ENCODE data around the gene GMIP.

The GMIP gene

DNA sequence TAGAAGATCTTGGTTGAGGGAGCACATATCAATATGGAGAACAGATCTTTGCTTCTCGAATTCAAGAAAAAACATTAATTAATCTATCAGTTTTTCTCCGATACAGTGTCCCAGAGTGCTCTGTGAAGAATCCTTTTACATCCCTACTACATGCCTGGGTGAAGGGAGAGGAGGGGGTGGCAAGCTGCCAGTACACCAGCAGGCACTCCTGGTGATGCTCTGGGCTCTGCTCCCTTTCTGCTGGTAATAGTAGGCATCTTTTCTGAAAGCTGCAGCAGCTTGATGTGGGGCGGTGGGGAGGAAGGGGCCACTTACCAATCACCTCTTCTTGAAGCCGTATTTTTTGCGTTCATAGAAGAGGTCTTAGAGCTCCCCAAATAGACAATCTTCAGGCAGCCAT is 55.7 kb downstream of the GMIP start:
- no peak overlapping the region for H3K4me3 ChIP-seq (ENCODE audit: low read length)
- no peak for DNase-seq (ENCODE audit: low read depth, low spot score)

DNA sequence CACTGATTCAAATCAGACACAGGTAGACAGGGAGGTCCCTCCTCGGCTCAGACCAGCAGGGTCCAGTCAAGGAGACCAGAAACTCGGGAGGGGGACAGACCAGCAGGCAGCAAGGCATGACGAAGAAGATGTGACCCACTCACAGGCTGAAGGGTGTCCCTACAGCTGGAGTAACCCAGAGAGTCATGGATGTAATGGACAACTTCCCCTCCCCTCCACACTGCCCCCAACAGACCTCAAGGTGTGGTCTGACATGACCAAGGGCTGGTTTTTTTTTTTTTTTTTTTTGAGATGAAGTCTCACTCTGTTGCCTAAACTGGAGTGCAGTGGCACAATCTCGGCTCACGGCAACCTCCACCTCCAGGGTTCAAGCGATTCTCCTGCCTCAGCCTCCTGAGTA is 59.1 kb downstream of the GMIP start:
- no peak for DNase-seq (ENCODE audit: low read depth, low spot score)

GRCh38 chr19:19582471-19582870 is 61.0 kb downstream of the GMIP start:
- H3K4me3 ChIP-seq (ENCODE audit: low read length): no peak overlapping the region
- no peak for DNase-seq (ENCODE audit: low read depth, low spot score)

More for the DNA sequence above, 59.1 kb downstream of the GMIP start:
- H3K4me3 ChIP-seq (ENCODE audit: low read length): no peak overlapping the region

DNA sequence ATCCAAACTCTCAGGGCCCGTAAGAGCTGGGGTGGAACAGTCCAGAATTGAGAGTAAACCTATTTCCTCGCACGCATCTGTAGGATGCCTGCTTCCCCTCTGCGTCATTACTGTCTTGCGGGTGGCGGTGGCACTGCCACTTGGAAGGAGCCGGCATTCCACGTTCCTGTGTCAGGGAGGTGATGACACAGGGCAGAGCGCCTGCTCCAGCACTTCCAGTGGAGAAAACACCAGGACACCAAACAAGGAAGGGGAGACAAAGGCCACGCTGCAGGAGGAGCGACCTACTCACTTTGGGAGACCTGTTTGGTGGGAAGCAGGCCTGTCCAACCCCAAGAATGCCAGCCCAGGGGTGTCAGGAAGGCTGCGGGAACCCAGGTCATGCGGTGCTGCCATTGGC is 62.1 kb downstream of the GMIP start:
- DNase-seq (ENCODE audit: low read depth, low spot score): no peak
- no peak overlapping the region for H3K4me3 ChIP-seq (ENCODE audit: low read length)

GRCh38 chr19:19580418-19580817 is 63.0 kb downstream of the GMIP start:
- no peak for DNase-seq (ENCODE audit: low read depth, low spot score)
- H3K4me3 ChIP-seq (ENCODE audit: low read length): no peak overlapping the region

DNA sequence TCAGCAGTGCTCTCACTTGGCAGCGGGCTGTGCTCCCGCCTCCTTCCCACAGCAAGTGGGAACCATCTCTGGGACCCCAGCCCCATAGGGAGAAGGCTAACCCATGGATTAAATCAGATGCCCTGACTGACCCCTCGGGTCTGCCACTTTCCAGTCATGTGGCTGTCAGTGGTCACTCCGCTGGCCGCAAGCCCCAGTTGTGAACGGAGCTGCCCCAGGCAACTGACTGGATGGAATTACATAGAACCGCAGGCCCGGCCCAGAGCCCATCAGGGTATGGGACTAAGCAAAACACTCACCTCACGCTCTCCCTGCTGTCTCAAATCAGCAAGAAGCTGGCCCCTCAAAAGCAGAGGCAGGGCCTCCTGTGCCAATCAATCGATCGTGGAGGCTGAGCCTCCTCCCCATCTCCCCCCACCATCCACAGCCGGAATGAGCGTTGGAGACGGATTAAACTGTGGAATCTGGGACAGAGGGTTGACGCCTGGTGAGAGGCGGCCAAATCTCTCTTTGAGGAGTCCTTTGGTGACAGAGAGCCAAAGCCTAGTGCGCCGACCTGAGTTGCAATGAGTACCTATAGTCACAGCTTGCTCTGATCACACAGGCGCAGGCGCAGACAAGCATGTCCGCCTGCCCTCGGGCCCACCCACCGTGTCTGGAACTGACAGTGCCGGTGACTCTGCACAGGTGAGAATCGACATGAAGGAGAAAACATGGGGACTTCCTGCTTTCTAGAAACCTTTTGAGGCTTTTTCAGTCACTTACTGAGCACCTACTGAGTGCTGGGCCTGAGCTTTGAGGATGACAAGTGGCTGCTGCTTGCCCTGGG is 63.7 kb downstream of the GMIP start:
- H3K4me3 ChIP-seq (ENCODE audit: low read length): no peak overlapping the region
- DNase-seq (ENCODE audit: low read depth, low spot score): no peak

All from Jurkat, Clone E6-1 (cell line).